HG02623 (cell line): ENCODE measurements around the gene GMDS.

Source experiments
- ATAC-seq: cut with Tn5 transposase; IDR thresholded peaks from one replicate; pipeline ENCODE4 v1.9.1; 2021; ENCODE audit warnings: moderate library complexity; ENCODE audit not compliant: unreplicated experiment

The GMDS gene

DNA sequence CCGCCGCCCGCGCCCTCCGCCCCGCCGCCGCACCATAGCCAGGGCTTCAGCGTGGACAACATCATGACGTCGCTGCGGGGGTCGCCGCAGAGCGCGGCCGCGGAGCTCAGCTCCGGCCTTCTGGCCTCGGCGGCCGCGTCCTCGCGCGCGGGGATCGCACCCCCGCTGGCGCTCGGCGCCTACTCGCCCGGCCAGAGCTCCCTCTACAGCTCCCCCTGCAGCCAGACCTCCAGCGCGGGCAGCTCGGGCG lies 634.2 kb downstream of the GMDS start:
- no peak for ATAC-seq

DNA sequence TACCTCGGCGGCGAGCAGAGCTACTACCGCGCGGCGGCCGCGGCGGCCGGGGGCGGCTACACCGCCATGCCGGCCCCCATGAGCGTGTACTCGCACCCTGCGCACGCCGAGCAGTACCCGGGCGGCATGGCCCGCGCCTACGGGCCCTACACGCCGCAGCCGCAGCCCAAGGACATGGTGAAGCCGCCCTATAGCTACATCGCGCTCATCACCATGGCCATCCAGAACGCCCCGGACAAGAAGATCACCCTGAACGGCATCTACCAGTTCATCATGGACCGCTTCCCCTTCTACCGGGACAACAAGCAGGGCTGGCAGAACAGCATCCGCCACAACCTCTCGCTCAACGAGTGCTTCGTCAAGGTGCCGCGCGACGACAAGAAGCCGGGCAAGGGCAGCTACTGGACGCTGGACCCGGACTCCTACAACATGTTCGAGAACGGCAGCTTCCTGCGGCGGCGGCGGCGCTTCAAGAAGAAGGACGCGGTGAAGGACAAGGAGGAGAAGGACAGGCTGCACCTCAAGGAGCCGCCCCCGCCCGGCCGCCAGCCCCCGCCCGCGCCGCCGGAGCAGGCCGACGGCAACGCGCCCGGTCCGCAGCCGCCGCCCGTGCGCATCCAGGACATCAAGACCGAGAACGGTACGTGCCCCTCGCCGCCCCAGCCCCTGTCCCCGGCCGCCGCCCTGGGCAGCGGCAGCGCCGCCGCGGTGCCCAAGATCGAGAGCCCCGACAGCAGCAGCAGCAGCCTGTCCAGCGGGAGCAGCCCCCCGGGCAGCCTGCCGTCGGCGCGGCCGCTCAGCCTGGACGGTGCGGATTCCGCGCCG lies 634.7 kb downstream of the GMDS start:
- no peak for ATAC-seq

DNA sequence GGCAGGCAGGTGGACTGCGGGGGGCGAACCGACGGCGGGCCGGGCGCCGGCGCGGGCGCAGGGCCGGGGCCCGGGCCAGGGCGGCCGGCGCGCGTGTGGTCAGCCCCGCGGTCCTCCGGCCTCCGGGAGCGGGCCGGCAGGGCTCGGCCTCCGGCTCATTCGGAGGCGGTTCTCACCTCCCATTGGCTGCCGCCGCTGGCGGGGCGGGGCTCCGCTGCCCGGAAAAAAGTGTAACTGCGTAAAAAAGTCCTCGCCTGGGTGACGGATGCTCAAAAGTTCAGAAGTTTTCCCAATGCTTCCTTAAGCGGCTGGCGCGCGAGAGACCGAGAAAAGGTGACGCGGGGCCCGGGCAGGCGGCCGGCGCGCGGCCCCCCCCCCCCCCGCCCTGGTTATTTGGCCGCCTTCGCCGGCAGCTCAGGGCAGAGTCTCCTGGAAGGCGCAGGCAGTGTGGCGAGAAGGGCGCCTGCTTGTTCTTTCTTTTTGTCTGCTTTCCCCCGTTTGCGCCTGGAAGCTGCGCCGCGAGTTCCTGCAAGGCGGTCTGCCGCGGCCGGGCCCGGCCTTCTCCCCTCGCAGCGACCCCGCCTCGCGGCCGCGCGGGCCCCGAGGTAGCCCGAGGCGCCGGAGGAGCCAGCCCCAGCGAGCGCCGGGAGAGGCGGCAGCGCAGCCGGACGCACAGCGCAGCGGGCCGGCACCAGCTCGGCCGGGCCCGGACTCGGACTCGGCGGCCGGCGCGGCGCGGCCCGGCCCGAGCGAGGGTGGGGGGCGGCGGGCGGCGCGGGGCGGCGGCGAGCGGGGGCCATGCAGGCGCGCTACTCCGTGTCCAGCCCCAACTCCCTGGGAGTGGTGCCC lies 635.5 kb downstream of the GMDS start, which contains the start of gene FOXC1:
FOXC1 (plus strand) TSS at position 268 of the 849 bp plus-strand sequence; CDS start at position 799, 531 bp downstream.
- no peak for ATAC-seq

DNA sequence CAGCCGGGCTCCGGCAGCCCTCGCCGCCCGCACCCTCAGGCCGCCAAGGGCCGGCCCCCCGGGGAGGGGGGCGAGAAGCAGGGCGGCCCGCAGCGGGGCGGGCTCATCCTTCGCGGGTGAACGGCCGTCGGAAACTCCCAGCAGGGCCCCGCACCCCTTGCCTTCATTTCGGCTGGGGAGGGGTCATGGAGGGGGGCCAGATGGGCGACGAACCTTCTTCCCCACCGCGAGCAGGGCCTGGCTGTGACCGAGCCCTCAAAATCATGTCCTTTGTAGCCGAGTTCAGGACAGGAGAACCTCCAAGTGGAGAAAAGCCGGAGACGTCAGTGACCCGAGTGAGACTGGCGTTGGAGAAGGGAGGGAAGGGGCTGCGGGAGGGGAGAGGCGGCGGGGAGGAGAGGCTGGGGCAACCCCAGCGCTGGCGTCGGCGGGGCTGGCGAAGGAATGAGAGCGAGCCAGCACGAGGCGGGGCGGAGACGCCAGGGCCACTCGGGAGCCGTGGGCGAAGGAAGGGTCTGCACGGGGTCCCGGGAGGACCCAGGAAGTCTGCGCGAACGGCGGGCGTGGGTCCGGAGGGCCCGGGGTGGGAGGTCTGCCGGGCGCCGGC lies 636.3 kb downstream of the GMDS start:
- ATAC-seq, result no peak

DNA sequence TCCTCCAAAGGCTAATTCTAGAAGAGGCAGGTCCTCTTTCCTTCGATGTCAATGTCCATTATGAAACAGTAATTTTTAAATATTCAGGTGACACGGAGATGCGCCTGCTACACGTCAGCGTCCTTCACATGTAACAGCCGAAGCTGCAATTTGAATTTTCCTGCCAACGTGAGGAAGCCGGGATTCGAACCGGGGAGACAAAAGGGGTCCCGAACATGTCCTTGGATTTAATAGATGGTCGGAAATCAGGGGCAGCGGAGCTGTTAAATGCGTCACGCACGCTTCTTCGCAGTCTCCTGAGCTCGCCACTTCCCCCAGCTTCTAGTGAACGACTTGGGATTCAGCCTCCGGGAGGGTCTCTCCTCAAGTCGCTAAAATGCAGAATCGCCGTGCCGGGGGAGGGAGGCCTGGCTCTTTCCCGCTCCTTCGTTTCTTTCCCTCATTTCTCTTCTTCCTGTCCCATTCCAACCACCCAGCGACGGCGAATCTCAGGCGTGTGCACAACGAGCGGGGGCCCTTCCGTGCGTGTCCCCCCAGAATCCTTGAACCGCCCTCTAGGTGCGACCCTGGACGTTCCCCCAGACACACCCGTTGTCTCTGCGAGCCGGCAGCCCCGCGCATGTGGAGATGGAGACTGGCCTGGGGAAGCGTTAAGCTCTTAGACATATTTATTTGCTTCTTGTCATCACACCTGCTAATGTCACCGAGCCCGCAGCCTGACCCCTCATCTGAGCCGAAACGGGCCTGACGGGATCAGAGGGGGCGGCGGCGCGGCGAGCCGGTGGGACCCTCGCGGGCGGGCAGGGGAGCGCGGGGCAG lies 637.0 kb downstream of the GMDS start:
- no peak for ATAC-seq

DNA sequence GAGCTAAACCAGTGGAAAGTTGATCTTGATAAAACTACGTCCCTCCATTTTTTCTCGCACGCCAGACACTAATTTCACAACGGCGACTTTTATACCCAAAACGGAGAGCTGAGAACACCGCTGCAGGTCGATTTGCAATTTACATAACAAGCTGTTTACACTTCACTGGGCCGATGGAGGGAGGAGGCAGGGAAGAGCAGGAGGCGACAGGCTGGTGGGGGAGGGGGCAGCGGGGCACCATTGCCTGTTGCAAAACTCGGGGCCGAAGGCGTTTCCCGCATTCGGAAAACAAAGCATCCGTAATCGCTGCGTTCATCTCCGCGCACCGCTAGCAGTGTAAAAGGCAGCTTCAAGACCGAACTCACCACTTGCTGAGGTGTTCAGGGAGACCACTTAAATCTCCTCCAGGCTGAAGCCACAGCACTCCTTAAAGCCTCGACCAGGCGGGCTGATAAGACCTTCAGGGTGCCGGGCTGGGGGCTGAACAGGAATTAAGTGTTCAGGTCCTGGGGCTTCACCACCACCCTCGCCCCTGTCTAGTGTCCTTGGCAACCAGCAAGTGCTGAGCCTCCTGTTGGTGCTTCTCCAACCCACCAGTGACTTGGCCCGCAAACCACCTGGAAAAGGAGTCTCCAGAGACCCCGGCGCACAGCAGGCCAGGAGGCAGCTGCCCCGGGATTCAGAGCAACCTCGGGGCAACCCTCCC lies 637.7 kb downstream of the GMDS start:
- ATAC-seq, result no peak

DNA sequence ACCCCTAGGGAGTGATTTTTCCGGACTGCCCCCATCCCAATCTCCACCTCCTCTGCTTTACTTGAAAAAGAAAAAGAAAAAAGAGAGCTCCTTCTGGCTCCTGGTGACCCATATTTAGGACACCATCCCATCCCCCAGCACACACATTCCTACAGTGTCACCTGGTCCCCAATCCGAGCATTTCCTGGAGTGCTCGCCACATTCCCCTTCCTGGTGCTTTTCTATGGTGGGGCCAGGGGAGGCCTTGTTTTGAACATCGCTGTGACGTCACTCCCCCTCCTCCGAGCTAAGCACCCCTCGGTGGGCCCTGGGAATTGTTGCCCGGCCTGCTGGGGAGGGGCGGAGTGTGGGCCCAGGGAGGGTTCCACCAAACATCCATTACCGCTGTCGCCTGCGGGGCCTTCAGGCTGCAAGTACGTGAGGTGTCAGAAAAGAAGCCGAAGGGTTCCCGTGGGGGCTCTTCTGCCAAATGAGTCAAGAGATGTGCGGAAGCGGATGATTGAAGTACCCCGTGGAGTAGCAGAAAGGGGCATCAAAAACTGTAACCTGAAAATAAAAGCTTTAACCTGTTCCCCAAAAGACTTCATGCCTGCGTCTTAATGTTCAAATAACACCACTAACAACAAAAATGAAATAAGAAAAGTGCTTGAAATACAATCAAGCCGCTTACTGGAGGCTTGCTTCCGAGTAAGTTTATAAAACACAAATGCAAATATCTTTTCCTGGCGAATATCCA lies 638.5 kb downstream of the GMDS start:
- no peak for ATAC-seq

DNA sequence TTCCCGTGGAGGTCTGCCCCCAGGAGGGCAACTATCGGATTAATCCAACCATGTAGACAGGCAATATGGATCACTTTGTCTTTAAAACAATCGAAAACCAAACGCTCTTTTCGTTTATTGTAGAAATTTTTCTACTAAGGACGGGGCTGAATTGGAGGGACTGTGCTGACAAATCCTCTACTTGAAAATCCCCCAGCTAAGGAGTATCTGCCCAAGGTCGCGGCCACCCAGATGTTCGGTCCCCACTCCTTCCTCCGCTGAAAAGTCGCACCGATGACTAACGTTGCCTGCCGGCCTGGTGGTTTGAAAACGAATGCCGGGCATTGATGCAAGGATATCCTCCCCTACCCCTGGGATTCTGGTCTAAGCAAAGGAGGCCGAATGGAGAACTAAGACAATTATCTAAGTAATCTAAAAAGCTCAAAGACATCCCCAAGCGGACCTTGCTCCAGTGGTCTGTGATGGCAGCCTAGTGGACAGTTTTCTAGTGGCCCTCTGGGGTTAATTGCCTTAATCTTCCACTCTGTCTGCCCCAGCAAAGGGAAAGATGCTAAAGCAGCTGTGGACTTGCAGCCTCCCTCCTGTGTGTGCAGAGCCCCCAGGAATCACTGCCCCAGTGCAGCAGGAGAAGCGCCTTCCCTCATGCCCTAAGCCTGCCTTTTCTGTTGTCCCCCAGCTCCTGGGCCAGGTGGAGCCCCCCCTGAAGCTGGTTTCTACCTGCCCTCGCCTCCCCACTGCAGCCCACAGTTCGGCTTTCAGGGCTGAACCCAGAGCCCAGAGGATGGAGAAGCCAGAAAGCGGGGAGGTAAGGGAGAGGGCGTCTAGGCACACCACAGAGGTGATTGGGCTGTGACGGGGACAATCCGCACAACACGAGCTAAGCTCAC lies 639.3 kb downstream of the GMDS start:
- ATAC-seq, result no peak

DNA sequence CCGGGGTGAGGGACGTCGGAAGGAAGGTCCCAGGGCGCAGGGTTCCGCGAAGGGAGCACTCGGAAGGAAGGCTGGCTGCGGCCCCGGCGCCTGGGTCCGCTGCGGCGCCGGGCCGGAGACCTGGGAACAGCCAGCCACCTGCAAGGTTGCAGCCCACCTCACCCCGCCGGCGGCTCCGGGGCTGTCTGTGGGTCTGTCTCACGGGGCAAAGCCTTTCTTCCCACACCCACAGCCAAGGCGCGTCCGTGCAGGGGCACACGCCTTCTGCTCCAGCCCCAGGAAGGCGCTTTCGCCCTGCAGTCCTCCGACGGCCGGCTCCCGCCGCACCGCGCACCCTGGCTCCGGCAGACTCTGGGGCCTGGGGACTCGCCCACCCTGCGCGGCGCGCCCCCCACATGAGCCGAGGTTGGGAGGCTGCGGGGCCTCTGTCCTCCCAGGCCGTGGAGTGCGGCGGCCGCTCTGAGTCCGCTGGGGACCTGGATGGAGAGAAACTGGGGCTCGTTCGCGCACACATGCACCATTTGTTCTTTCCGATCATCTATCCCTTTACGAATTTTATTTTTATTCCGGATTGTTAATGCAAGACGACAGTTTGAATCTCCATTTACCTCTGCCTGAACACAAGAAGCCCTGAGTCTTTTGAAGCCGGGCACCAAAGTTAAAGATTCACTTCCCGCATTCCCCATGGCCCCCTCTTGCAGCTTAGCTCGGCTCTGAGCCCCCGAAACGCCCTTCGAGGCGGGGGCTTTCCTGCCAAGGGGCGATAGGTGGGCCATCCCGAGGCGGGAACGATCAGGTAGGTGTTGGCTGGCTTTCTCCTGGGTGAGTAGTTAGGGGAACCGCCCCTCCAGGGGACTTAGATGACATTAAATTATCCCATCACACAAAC lies 640.2 kb downstream of the GMDS start:
- ATAC-seq, result no peak

DNA sequence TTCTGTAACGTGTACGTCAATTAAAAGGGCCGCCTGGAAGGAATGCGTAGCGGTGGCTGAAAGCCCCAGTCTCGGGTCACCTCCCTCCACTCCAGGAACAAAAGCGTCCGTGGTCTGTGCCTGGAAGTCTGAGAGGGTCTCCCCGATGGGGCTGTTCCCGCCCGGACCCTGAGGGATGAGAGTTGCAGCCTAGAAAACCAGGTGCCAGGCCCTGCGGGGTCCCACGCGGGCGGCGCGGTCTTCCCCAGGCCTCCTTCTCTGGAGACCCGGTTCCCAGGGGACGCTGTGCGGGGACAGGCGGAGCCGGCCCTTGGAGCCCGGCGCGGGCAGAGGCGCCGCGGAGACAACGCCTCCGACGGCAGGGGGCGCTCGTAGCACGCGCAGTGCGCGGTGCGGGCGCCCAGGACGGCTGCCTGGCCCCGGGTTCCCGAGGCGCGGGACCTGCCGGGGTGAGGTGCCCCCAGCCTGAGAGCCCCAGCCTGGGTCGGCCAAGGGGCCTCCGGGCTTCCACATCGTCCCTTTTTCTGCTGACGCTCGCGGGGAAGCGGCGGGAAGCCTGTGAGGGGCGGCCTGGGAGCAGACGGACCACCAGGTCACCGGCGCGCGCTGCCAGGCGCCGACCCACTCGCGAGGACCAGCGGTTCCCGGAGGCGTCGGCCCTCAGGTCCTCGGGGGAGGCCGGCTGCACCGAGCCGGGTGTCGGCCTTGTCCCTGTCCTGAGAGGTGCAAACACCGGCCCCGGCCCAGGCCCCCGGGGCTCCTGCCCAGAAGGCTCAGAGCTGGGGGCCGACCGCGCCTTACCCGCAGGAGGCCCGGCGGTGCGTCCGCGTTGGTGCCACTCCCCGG lies 641.0 kb downstream of the GMDS start:
- peak; percentile 56 for ATAC-seq

DNA sequence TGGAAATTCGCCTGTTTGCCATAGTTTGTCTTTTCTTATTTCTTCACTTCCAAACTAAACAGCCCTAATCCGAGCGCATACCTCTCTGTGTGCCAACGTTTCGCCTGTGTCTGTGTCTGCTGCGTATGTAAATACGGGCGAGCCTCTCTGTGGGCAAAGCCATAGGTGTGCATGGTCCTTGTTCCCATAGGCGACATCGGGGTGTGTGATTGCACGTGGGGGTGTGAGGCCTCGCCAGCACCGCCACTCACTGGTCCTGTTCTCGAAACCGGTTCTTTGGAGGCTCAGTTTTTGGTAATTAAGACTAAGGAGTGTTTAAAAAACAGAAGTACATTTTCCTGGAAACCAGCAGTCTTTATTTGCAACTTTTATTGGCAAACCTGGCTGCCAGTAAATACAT lies 641.7 kb downstream of the GMDS start:
- no peak for ATAC-seq

DNA sequence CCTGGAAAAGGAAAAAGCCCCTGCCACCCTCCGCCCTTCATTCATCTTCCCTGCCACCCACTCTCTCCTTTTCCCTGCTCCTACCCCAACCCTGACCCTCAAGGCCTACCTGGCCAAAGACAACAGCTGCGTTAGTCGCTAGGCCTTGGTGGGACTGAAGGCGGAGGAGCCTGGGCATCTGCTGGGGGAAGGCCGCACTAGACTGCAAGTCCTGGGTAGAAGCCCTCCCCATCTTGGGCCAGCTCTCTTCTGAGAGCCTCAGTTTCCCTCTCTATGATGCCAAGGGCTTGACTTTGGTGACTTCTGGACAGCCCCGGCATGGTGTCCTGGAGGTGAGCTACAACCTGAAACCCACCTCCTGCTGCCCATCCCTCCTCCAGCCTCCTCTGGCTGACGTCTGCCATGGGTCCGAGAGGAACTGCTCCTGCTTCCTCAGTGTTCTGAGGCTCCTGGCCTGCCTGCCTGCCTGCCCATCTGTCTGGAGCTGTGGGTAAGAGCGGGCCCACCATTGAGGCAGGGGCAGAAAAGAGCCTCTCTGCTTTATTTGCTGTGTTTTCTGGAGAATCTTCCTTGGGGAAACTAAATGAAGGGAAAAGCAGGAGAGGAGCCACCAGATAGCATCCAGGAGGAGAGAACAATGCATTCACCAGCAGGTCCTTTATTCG lies 643.2 kb downstream of the GMDS start:
- no peak for ATAC-seq

DNA sequence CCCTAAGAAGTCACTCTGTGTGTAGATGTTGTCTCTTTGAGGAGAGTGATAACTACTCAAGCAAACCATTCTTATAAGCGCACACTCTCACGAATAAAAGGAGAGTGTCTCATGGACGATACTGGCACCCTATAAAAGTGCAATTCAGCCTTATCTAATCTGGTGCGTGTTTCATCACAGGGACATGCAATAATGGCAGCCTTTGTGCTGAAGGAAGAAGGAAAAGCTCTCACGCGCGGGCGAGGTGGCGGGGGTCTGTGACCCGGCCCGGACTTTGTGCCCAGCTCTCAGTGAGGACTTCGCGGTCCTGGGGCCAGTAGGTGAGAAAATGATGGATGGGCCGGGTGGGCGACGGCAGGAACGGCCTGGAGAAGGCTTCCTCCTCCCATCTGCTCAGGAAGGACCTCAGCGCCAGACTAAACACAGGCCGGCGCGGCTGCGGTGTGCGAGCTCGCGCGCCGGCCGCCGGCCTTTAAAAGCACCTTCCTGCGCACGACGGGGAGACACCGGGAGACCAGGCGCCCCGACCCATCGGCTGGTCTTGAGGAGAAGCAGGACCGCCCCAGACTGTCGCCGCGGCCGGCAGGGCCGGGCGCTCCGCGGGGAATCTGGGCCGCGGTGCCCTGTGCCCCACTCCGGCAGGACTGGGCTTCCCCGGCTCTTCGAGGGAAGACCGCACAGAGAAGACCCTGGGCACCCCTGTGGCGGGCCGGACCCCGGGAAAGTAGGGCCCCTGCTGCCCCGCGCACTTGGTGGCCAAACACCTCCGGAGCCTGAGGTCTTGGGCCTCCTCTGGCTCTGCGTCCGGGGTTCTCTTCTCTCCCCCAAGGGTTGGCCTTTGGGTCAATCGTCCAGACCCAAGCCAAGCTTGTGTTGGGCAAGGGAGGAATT lies 644.0 kb downstream of the GMDS start:
- no peak for ATAC-seq

DNA sequence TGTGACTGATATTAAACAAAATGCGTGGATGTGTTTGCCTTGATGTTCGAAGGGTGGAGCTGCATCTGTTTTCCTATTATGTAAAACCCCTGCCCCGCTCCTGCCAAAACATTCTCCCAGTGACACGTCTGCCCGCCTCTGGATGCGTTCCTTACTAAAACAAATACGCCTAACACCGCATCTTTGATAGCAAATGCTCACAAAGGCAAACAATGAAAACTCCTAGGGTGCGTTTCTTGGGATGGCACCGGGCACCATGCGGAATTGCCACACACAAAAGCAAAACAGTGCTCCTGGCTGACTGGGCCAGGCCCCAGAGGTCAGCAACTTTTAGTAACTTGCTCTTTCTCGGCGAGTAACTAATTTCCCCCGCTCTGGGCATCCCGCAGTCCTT lies 644.6 kb downstream of the GMDS start:
- ATAC-seq, result no peak

DNA sequence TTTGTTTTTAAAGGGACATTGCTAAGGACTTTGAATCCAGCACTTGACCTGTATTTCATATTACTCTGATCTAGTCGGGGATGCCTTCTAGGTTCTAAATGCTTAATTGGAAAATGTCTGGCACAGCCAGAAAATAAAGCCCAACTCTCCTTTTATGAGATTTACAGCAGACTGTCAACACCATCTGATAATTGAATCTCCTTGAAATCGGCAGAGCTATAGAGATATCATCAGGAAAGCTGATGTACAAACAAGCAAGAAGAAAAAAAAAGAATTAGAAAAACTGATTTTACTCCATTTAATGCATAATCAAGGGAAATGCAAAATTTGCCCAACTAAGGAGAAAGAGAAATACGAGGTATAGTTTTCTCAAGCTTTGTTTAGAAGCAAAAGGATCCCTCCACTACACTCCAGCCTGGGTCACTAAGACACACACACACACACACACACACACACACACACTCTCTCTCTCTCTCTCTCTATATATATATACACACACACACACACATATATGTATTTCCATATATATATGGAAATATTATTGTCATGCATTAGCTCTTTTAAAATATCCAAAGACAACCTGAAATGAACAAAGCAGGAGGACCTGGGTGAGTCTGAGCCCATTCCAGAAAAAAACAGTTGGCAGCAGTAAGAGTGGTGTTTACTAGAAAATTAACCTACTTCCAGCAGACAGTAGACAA lies 645.2 kb downstream of the GMDS start:
- no peak for ATAC-seq
